Left colon (tissue), 2 donors: Measurements from ENCODE around the gene PRDM16. TPM values are rescaled to one million over a fixed set of nuclear protein-coding genes. Genes with fewer than 3 reads are reported as not detected.

Experiments used
- ATAC-seq: fragments of 200-7000 bp; cut with Tn5 transposase; one replicate; pipeline ENCODE4 v1.9.1; 2020; ENCODE audit warnings: mild to moderate bottlenecking, moderate library complexity
- DNase-seq, 2 donors: peaks; one replicate each; pipeline ENCODE4 v3.0.0-alpha.2; 2020
- intact Hi-C, 2 donors: fragments of 100-400 bp; cut with DNase I in 1 of 2; cut with micrococcal nuclease in 1 of 2; formaldehyde crosslinking; loops; one replicate each; pipeline versions ENCODE4 v1.11.2 to v1.14.0; 2022; cut with DNase I, micrococcal nuclease
- total RNA-seq, 2 donors: library from RNA; stranded (reverse); fragmentation: NEBNext Ultra II Directional; extraction: Animal tissue kit (Norgen Biotek cat#: 25700); gene quantifications; one replicate each; pipeline ENCODE4 v1.2.1, GENCODE V29; 2021
- donor health status: DM: no; HTN: no; CAD: no.
- donor health status: DM: yes; HTN: yes; CAD: no.

Gene PRDM16
- total RNA-seq, 2 donors from 2014 or later = 1.1 to 1.2 TPM

GRCh38 chr1:3429320-3429719 is 360.3 kb downstream of the PRDM16 start:
- intact Hi-C loops = loop anchor here in 1 of 2 donors (10.0 kb wide), 1 partner anchor 415 kb away; no protein-coding TSS in a partner anchor
- no peak for ATAC-seq
- DNase-seq = no peak

GRCh38 chr1:3429766-3430165 is 360.8 kb downstream of the PRDM16 start:
- intact Hi-C loops = loop anchor here in 1 of 2 donors (10.0 kb wide), 1 partner anchor 415 kb away; no protein-coding TSS in a partner anchor
- DNase-seq (no peak), ATAC-seq (no peak)

DNA sequence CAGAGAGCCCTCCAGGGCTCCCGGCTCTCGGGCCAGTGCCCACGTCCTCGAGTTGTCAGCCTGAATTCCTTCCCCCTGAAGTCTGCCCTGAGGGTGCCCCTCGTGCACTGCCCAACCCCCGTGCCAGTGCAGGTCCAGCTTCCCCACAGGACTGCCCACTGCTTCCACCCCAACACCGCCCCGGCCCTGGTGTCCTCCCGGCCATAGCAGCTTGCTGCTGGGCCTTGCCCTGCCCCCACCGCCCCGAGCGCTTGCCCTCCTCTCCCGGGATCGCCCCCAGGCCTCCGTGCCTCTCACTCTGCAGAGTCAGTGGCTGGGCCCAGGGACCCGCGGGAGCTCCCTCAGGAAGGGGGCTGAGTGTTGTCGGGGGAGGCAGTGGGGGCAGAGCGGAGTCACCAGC is 361.4 kb downstream of the PRDM16 start:
- no peak for DNase-seq
- no peak for ATAC-seq
- intact Hi-C loops = no loop called here

- ATAC-seq (no peak), DNase-seq (no peak)
- intact Hi-C loops = no loop called here
These were observed 361.8 kb downstream of the PRDM16 start for GRCh38 chr1:3430820-3431219.

GRCh38 chr1:3431266-3431665 is 362.3 kb downstream of the PRDM16 start:
- no peak for ATAC-seq

DNA sequence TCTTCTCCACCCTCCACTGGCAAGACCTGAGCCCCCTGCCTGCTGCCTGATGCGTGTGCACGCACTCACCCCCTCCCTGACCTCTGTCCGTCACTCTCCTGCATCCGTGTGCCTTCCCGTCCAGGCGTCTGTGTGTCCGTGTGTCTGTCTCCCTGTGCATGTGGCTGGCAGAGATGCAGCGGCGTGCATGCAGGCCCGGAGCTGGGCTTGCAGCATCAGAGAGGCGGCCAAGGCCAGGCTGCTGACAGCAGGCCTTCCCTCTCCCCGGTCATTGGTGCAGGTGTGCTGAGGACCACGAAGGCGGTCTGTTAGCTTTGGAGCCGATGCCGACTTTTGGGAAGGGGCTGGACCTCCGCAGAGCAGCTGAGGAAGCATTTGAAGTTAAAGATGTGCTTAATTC is 362.7 kb downstream of the PRDM16 start:
- no peak for ATAC-seq
- intact Hi-C loops = no loop called here
- no peak for DNase-seq

More at GRCh38 chr1:3431266-3431665, 362.3 kb downstream of the PRDM16 start:
- DNase-seq = no peak
- intact Hi-C loops = no loop called here

- no peak for ATAC-seq
- intact Hi-C loops = no loop called here
- no peak for DNase-seq
These were observed 363.3 kb downstream of the PRDM16 start for GRCh38 chr1:3432306-3432705.

DNA sequence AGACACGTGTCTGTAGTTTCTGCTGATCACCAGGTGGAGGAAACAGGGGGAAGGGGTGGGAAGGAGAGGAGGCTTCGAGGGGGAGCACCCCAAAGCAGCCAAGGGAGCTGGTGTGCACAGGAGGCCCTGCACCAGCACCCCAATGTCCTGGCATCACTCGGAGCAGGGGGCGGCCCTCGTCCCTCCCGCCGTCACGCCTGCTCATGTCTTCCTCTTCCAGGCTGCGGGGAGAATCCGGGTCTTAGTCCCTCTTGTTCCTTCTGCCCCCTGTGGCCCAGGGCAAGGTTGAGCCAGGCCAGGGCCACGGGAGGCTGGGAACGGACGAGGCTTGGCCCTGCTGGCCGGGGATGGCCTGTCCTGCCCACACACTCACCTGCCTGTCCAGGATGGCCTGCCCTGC is 364.1 kb downstream of the PRDM16 start:
- intact Hi-C loops = no loop called here
- ATAC-seq (no peak), DNase-seq (no peak)

GRCh38 chr1:3433596-3434320 is 364.8 kb downstream of the PRDM16 start:
- intact Hi-C loops = no loop called here
- DNase-seq (no peak), ATAC-seq (no peak)

DNA sequence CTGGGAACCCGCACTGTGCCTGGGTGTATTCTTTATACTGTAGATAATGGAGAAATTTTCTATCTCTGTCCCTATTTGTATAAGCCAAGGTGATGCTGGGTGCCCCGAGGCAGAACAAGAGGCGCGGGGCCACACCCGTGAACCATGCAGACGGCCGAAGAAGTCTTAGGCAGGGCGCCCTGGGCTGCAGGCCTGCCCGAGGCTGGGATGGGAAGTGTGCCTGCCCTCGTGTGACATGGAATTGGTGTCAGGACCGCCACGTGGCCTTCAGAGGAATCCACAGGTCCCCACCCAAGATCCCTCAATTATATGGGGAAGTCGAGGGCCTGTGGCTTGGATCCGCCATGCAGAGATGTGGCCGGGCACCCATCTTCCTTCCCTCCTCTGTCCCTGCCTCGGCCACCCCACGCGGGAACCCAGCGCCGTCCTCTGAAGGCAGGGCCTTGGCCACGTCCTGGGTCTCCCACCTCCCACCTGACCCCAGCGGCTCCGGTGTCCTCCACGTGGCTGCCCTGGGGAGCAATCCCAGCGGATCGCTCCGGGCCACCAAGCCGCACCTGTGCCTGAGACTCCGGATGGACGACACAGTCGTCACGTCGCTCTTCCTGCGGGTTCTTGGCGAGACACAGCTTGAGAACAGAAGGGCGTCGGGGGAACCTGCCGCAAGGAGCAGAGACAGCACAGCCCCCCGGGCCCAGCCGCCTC is 365.6 kb downstream of the PRDM16 start:
- intact Hi-C loops = no loop called here
- no peak for ATAC-seq
- DNase-seq = no peak

DNA sequence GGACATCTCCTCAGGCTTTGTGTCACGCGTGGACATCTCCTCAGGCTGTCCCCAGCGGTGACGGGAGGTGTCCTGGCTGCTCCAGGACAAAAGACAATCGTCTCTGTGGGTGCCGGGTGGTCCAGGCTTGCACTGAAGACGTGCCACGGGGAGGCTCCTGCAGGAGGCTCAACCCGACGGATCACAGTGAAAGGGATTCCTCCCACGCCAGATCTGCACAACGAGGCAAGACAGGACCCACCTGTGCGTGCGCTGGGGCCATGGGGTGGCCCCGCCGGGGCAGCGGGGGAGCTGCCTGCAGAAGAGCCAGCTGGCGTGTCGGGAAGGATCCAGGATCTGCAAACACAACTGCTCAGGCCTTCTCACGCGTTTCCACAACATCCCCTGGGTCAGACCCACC is 366.7 kb downstream of the PRDM16 start:
- intact Hi-C loops = no loop called here
- no peak for DNase-seq

GRCh38 chr1:3436451-3436850 is 367.4 kb downstream of the PRDM16 start:
- ATAC-seq (no peak), DNase-seq (no peak)
- intact Hi-C loops = no loop called here

More for the DNA sequence above, 366.7 kb downstream of the PRDM16 start:
- no peak for ATAC-seq

- no peak for ATAC-seq
- DNase-seq = no peak
- intact Hi-C loops = no loop called here
These were observed 367.9 kb downstream of the PRDM16 start for GRCh38 chr1:3436901-3437300.

GRCh38 chr1:3438661-3439180 is 369.7 kb downstream of the PRDM16 start:
- intact Hi-C loops = no loop called here
- no peak for DNase-seq
- no peak for ATAC-seq

- DNase-seq (no peak), ATAC-seq (no peak)
- intact Hi-C loops = no loop called here
These were observed 370.6 kb downstream of the PRDM16 start for GRCh38 chr1:3439346-3440299.

- DNase-seq = no peak
- ATAC-seq = no peak
- intact Hi-C loops = no loop called here
These were observed 371.3 kb downstream of the PRDM16 start for GRCh38 chr1:3440300-3440681.

GRCh38 chr1:3440711-3441409 is 371.9 kb downstream of the PRDM16 start:
- intact Hi-C loops = no loop called here
- ATAC-seq (no peak), DNase-seq (no peak)

- no peak for DNase-seq
- no peak for ATAC-seq
- intact Hi-C loops = no loop called here
These were observed 372.4 kb downstream of the PRDM16 start for GRCh38 chr1:3441410-3441847.
